Activated CD8-positive, alpha-beta T cell treated with anti-CD3 and anti-CD28 coated beads for 36 hours (primary cell): Measurements from ENCODE around the gene LRRC4C. TPM values are rescaled to one million over a fixed set of nuclear protein-coding genes. Genes with fewer than 3 reads are reported as not detected.

Source experiments
- ATAC-seq: fragments of 200-7000 bp; cut with Tn5 transposase; one replicate; pipeline ENCODE4 v1.10.0; 2021; ENCODE audit warnings: mild to moderate bottlenecking, moderate library complexity
- CTCF ChIA-PET: fragments of 350-600 bp; sonication (Branson Sonifier 250); formaldehyde crosslinking; loops from one replicate; lab custom pipeline; 2021; ENCODE audit warnings: antibody characterized with exemption; lab: Charles Lee
- POLR2A ChIA-PET: fragments of 350-600 bp; sonication (Branson Sonifier 250); formaldehyde crosslinking; loops from one replicate; lab custom pipeline; 2021; ENCODE audit warnings: antibody characterized with exemption; lab: Charles Lee
- DNase-seq: peaks from one replicate; pipeline ENCODE4 v3.0.0-alpha.2; 2020
- H3K27ac Mint-ChIP-seq: one replicate; pipeline ENCODE4 v1.8.0; 2021; ENCODE audit warnings: mild to moderate bottlenecking, mixed read lengths
- H3K27me3 Mint-ChIP-seq: one replicate; pipeline ENCODE4 v1.8.0; 2021; ENCODE audit warnings: mixed read lengths
- H3K36me3 Mint-ChIP-seq: one replicate; pipeline ENCODE4 v1.8.0; 2021; ENCODE audit warnings: low read depth, mixed read lengths
- H3K4me1 Mint-ChIP-seq: one replicate; pipeline ENCODE4 v1.8.0; 2021; ENCODE audit warnings: low read depth, mixed read lengths
- H3K4me3 Mint-ChIP-seq: one replicate; pipeline ENCODE4 v1.8.0; 2021; ENCODE audit warnings: mild to moderate bottlenecking, moderate library complexity, mixed read lengths
- H3K9me3 Mint-ChIP-seq: one replicate; pipeline ENCODE4 v1.8.0; 2021; ENCODE audit warnings: mixed read lengths
- CTCF ChIP-seq: fragments of 200-600 bp; IDR thresholded peaks from one replicate; pipeline ENCODE4 v1.8.0; 2022; ENCODE audit warnings: antibody characterized with exemption, mild to moderate bottlenecking
- intact Hi-C: fragments of 100-400 bp; cut with micrococcal nuclease; formaldehyde crosslinking; loops from one replicate; pipeline ENCODE4 v1.10.0; 2022
- total RNA-seq, 2 experiments: library from RNA; stranded (reverse); gene quantifications; one replicate each; pipeline ENCODE4 v1.2.3, GENCODE V29; 2021

The LRRC4C gene
- total RNA-seq, 2 experiments from 2014 or later, result not detected

DNA sequence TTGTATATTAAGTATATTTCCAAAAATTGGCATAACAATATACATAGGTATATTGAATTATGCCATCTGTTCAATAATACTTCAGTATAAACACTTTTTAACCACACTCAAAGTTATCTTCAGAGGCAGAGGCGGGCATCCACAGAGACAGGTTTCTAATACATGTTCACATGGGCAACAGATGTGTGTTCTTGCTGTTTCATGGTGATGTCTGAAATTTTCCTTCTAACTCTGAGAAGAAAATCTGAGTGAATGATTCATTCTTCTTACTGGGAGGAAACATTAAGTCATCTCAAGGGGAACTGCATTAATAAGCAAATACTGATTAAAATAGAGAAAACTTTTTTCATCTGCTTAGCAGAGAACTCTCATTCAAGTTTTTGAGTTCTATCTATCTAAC, 1074.5 kb downstream of the LRRC4C start:
- Mint-ChIP-seq H3K36me3 (no peaks in the 10 kb centered on the region), H3K27ac (no peak overlapping the region), H3K4me3 (no peak overlapping the region), H3K9me3 (peaks cover 7% of the 10 kb centered on the region), H3K4me1 (no peaks in the 10 kb centered on the region), H3K27me3 (no peaks in the 10 kb centered on the region)
- CTCF ChIA-PET, result no interaction called here
- DNase-seq (no peak), ATAC-seq (no peak)
- intact Hi-C loops, result no loop called here
- no peak for TF ChIP-seq CTCF
- POLR2A ChIA-PET, result no interaction called here

DNA sequence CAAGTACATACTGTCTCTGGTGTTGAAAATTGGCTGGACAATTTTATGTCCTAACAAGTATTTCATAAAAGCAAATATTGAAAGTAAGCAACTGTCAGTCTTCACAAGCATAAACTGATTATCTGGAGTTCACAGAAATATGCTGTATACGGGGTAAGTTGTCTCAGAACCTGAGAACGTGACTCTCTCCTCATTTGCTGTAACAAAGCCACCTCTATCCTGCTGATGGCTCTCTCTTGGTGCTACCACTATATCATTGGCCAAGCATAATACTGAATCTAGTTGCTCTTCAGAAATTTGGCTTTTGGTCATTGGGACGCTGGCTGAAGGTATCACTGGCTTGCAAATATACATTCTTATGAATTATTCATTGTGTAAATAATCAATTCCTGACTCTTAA, 1078.0 kb downstream of the LRRC4C start:
- no peak for TF ChIP-seq CTCF
- Mint-ChIP-seq H3K27ac (no peak overlapping the region), H3K27me3 (no peaks in the 10 kb centered on the region), H3K9me3 (peaks cover 5% of the 10 kb centered on the region), H3K4me1 (no peaks in the 10 kb centered on the region), H3K36me3 (no peaks in the 10 kb centered on the region), H3K4me3 (no peak overlapping the region)
- POLR2A ChIA-PET, result no interaction called here
- DNase-seq, result no peak
- CTCF ChIA-PET, result no interaction called here
- ATAC-seq, result no peak
- intact Hi-C loops, result no loop called here

GRCh38 chr11:40380835-40381234, 1078.6 kb downstream of the LRRC4C start:
- no peak for TF ChIP-seq CTCF
- Mint-ChIP-seq H3K4me1 (no peaks in the 10 kb centered on the region), H3K9me3 (peaks cover 5% of the 10 kb centered on the region), H3K27me3 (no peaks in the 10 kb centered on the region), H3K4me3 (no peak overlapping the region), H3K27ac (no peak overlapping the region), H3K36me3 (no peaks in the 10 kb centered on the region)
- intact Hi-C loops, result no loop called here
- no peak for DNase-seq
- CTCF ChIA-PET, result no interaction called here
- no peak for ATAC-seq
- POLR2A ChIA-PET, result no interaction called here

GRCh38 chr11:40376331-40376730, 1083.1 kb downstream of the LRRC4C start:
- ChIA-PET CTCF (interaction anchor here (0.8 kb wide), 1 partner anchor 82 kb away, joined by 3 read pairs; no protein-coding TSS in a partner anchor), POLR2A (no interaction called here)
- no peaks in the 10 kb centered on the region for H3K27me3 Mint-ChIP-seq
- TF ChIP-seq CTCF, result no peak
- no peak overlapping the region for H3K4me3 Mint-ChIP-seq
- H3K9me3 Mint-ChIP-seq, result peaks cover 12% of the 10 kb centered on the region
- no peak for ATAC-seq
- no peaks in the 10 kb centered on the region for H3K4me1 Mint-ChIP-seq
- DNase-seq, result no peak
- no peaks in the 10 kb centered on the region for H3K36me3 Mint-ChIP-seq
- H3K27ac Mint-ChIP-seq, result no peak overlapping the region
- intact Hi-C loops, result no loop called here

- H3K36me3 Mint-ChIP-seq, result no peaks in the 10 kb centered on the region
- CTCF ChIA-PET, result no interaction called here
- no peak for ATAC-seq
Measured at GRCh38 chr11:40370821-40371616, 1088.4 kb downstream of the LRRC4C start.

More at GRCh38 chr11:40370821-40371616, 1088.4 kb downstream of the LRRC4C start:
- Mint-ChIP-seq H3K4me1 (no peaks in the 10 kb centered on the region), H3K4me3 (no peak overlapping the region), H3K27me3 (no peaks in the 10 kb centered on the region), H3K9me3 (peaks cover 12% of the 10 kb centered on the region), H3K27ac (no peak overlapping the region)
- no peak for DNase-seq
- TF ChIP-seq CTCF, result no peak
- intact Hi-C loops, result no loop called here
- POLR2A ChIA-PET, result no interaction called here
